ENCODE results near the gene MXD1. TPM values are rescaled to one million over a fixed set of nuclear protein-coding genes. Genes with fewer than 3 reads are reported as not detected.
"Not testable (repeated sequence)": the region's sequence is repeated elsewhere in the genome, so short reads cannot be mapped to it uniquely, and the experiment has no call there.

The MXD1 gene
- total RNA-seq, 1 donor from 2014 or later = 30.5 TPM

DNA sequence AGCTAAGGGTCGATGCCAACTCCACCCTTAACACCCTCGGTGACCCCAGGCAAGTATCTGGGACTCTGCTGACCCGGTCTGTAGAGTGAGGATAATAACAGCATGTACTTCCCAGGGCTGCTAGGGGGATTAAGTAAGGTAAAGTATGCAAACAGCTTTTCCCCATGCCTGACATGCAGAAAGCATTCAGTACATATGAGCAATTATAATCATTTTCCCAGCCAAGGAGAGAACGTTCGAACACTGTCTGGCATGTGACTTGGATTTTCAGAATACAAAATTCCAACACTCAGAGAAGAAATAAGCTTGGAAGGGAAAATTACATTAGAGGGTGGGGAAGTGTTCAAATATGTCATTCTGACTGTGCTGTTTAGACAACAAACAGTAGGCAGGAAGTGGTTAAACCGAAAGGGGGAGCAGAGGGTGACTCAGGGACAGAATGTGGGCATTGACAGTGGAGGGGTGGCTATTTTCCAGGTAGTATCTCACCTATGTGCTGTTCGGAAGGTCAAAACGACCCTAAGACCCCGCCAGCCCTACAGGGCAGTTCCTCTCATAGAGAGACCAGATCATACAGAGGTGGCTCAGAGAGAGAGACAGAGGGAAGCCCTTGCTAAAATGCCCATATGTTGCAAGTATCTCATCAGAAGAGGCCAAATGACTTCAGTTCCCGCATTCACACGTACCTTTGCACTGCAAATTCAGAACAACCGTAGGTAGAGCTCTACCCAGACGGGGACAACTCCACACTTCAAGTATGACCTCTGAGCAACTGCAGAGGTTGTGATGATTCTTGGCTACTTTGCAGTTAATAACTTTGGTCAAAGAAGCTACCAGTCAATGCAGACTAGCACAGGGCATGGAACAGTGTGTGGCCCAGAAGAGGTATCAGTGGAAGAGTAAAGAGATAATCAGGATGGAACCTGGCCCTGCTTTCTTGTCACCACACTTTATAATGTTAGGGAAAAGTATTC is 31.7 kb downstream of the MXD1 start:
- Histone ChIP-seq H3K4me3 (ENCODE audit: low read depth, low read length) (no peak overlapping the region), H3K27me3 (ENCODE audit: control insufficient read depth, insufficient read depth, low read length) (no peaks in the 10 kb centered on the region), H3K36me3 (ENCODE audit: control insufficient read depth, insufficient read depth, low read length) (no peaks in the 10 kb centered on the region)
- TF ChIP-seq CTCF (IDR thresholded peaks at IDR 0.05; ENCODE audit: insufficient read depth, low read length, severe bottlenecking) = no peak
- peak; percentile 97 for DNase-seq (ENCODE audit: low read depth)
- no peak for FAIRE-seq

GRCh38 chr2:69947325-69947931 is 32.5 kb downstream of the MXD1 start:
- Histone ChIP-seq H3K36me3 (ENCODE audit: control insufficient read depth, insufficient read depth, low read length) (no peaks in the 10 kb centered on the region), H3K27me3 (ENCODE audit: control insufficient read depth, insufficient read depth, low read length) (no peaks in the 10 kb centered on the region), H3K4me3 (ENCODE audit: low read depth, low read length) (no peak overlapping the region)
- FAIRE-seq (no peak), DNase-seq (ENCODE audit: low read depth) (peak; percentile 74)
- no peak for TF ChIP-seq CTCF (IDR thresholded peaks at IDR 0.05; ENCODE audit: insufficient read depth, low read length, severe bottlenecking)

DNA sequence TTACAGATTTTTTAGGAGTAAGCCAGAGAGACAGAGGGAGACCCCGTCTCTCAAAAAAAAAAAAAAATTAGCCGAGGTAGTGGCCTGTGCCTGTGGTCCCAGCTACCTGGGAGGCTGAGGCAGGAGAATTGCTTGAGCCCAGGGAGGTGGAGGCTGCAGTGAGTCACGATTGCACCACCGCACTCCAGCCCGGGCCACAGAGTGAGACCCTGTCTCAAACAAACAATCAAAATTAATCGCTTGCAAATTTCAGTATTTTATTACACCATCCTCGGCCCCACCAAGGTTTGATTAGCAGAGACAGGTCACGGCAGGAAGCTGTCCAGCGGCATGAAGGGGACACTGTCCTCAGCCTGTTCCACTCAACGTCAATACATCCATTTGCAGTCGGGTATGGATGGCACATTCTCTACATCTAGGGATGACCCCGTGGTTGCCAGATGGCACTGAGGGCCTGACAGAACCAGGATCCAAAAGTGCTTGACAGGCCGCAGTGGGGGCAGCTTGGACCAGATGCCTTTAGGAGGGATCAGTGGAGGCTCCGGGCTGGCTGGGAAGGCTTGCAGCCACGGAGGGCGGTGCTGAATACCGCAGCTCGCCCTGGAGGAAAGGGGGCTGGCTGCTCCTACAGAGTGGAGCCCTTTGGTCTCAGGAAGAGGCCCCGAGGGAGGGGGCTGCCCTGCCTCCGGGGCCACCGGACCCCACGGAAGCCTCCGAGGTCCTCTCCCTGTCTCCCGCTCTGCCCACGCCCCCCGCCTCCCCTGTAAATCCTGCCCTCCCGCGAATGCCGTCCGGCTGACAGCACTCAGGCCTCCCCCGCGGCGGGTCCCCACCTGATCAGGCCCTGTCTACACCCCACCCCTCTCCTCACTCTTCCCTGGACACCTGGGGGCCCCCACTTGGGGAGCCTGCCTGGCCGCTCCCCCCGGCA is 33.4 kb downstream of the MXD1 start:
- H3K27me3 ChIP-seq (ENCODE audit: control insufficient read depth, insufficient read depth, low read length) = no peaks in the 10 kb centered on the region
- TF ChIP-seq CTCF (IDR thresholded peaks at IDR 0.05; ENCODE audit: insufficient read depth, low read length, severe bottlenecking) = no peak
- H3K36me3 ChIP-seq (ENCODE audit: control insufficient read depth, insufficient read depth, low read length) = no peaks in the 10 kb centered on the region
- FAIRE-seq = no peak
- no peak overlapping the region for H3K4me3 ChIP-seq (ENCODE audit: low read depth, low read length)
- no peak for DNase-seq (ENCODE audit: low read depth)

GRCh38 chr2:69948963-69949645 is 34.2 kb downstream of the MXD1 start:
- no peak for FAIRE-seq
- DNase-seq (ENCODE audit: low read depth) = no peak
- H3K27me3 ChIP-seq (ENCODE audit: control insufficient read depth, insufficient read depth, low read length) = no peaks in the 10 kb centered on the region
- no peaks in the 10 kb centered on the region for H3K36me3 ChIP-seq (ENCODE audit: control insufficient read depth, insufficient read depth, low read length)
- no peak overlapping the region for H3K4me3 ChIP-seq (ENCODE audit: low read depth, low read length)
- no peak for TF ChIP-seq CTCF (IDR thresholded peaks at IDR 0.05; ENCODE audit: insufficient read depth, low read length, severe bottlenecking)

- H3K27me3 ChIP-seq (ENCODE audit: control insufficient read depth, insufficient read depth, low read length) = no peaks in the 10 kb centered on the region
- TF ChIP-seq CTCF (IDR thresholded peaks at IDR 0.05; ENCODE audit: insufficient read depth, low read length, severe bottlenecking) = no peak
- no peaks in the 10 kb centered on the region for H3K36me3 ChIP-seq (ENCODE audit: control insufficient read depth, insufficient read depth, low read length)
- FAIRE-seq (no peak), DNase-seq (ENCODE audit: low read depth) (no peak)
- no peak overlapping the region for H3K4me3 ChIP-seq (ENCODE audit: low read depth, low read length)
These were observed 35.3 kb downstream of the MXD1 start for GRCh38 chr2:69950241-69950640.

DNA sequence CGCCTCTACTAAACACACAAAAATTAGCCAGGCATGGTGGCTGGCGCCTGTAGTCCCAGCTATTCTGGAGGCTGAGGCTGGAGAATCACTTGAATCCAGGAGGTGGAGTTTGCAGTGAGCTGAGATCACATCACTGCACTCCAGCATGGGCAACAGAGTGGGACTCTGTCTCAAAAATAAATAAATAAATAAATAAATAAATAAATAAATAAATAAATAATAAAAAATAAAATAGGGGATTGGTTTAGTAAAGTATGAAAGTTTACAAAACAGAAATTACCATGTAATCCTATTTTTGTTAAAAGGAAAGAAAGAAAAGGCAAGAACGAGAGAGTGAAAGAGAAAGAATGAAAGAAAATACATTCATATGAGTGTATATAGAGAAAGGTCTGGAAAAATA is 35.8 kb downstream of the MXD1 start:
- not testable (repeated sequence) for FAIRE-seq; H3K36me3 ChIP-seq (ENCODE audit: control insufficient read depth, insufficient read depth, low read length); H3K27me3 ChIP-seq (ENCODE audit: control insufficient read depth, insufficient read depth, low read length); DNase-seq (ENCODE audit: low read depth); H3K4me3 ChIP-seq (ENCODE audit: low read depth, low read length)
